ENCODE results near the gene MSANTD1.

The MSANTD1 gene

GRCh38 chr4:3304831-3305609, 56.1 kb downstream of the MSANTD1 start:
- no peak for FAIRE-seq

- FAIRE-seq: no peak
Observed at GRCh38 chr4:3305610-3306371, 56.8 kb downstream of the MSANTD1 start.

All from endometrium (tissue), 2 donors.